Keratinocyte (primary cell): ENCODE data around the gene CBFA2T3. TPM values are rescaled to one million over a fixed set of nuclear protein-coding genes. Genes with fewer than 3 reads are reported as not detected.
"Not testable (repeated sequence)": the region's sequence is repeated elsewhere in the genome, so short reads cannot be mapped to it uniquely, and the experiment has no call there.

Experiments
- DNase-seq: peaks from one replicate; pipeline ENCODE4 v3.0.0-alpha.2; 2011; ENCODE audit warnings: low read depth, missing footprints, low spot score
- FAIRE-seq: peaks from 2 replicates; lab custom pipeline; 2011; peaks lifted over from hg19 to GRCh38; lab: Jason Lieb, UNC
- H2AFZ ChIP-seq: 2 replicates; pipeline ENCODE4 v1.6.0; 2012; ENCODE audit warnings: low read length, control low read depth, inconsistent platforms; ENCODE audit not compliant: control insufficient read depth
- H3K27ac ChIP-seq: 2 replicates; pipeline ENCODE4 v1.5.1; 2011; ENCODE audit warnings: low read length; ENCODE audit not compliant: control insufficient read depth, insufficient read depth
- H3K27me3 ChIP-seq: 3 replicates; pipeline ENCODE4 v1.6.0; 2011; ENCODE audit warnings: low read length; ENCODE audit not compliant: control insufficient read depth, insufficient read depth; ENCODE audit errors: extremely low read depth
- H3K36me3 ChIP-seq, 2 experiments: 2 replicates in 1 of 2; 3 replicates in 1 of 2; pipeline ENCODE4 v1.5.1; 2011; ENCODE audit warnings: low read length in 2 of 2, mild to moderate bottlenecking in 1 of 2; ENCODE audit not compliant: control insufficient read depth in 2 of 2, insufficient read depth in 2 of 2; ENCODE audit errors: extremely low read depth in 1 of 2
- H3K4me1 ChIP-seq: 3 replicates; pipeline ENCODE4 v1.5.1; 2011; ENCODE audit warnings: low read length; ENCODE audit not compliant: control insufficient read depth, insufficient read depth; ENCODE audit errors: extremely low read depth
- H3K4me2 ChIP-seq: 3 replicates; pipeline ENCODE4 v1.6.0; 2011; ENCODE audit warnings: low read depth, low read length; ENCODE audit not compliant: control insufficient read depth, insufficient read depth; ENCODE audit errors: extremely low read depth
- H3K4me3 ChIP-seq, 3 experiments: fragments of 200-600 bp in 1 of 3; sonication (generic) in 1 of 3; 2 replicates in 2 of 3; 3 replicates in 1 of 3; pipeline ENCODE4 v1.5.1; 2011 to 2016; ENCODE audit warnings: low read length in 3 of 3, mild to moderate bottlenecking in 3 of 3, control low read depth in 2 of 3, inconsistent platforms in 1 of 3, low read depth in 1 of 3, mixed read lengths in 1 of 3, mixed run types in 1 of 3, moderate library complexity in 1 of 3; ENCODE audit not compliant: control insufficient read depth in 2 of 3, insufficient read depth in 2 of 3; ENCODE audit errors: extremely low read depth in 1 of 3
- H3K79me2 ChIP-seq: 2 replicates; pipeline ENCODE4 v1.6.0; 2012; ENCODE audit warnings: low read length; ENCODE audit not compliant: control insufficient read depth, insufficient read depth
- H3K9ac ChIP-seq: 3 replicates; pipeline ENCODE4 v1.6.0; 2011; ENCODE audit warnings: low read length; ENCODE audit not compliant: control insufficient read depth, insufficient read depth; ENCODE audit errors: extremely low read depth
- H3K9me1 ChIP-seq: 3 replicates; pipeline ENCODE4 v1.6.0; 2011; ENCODE audit warnings: low read length; ENCODE audit not compliant: control insufficient read depth, insufficient read depth; ENCODE audit errors: extremely low read depth
- H3K9me3 ChIP-seq: 2 replicates; pipeline ENCODE4 v1.5.1; 2012; ENCODE audit warnings: low read depth, low read length; ENCODE audit not compliant: control insufficient read depth
- H4K20me1 ChIP-seq: 3 replicates; pipeline ENCODE4 v1.6.0; 2011; ENCODE audit warnings: low read length; ENCODE audit not compliant: control insufficient read depth, insufficient read depth; ENCODE audit errors: extremely low read depth
- EZH2 ChIP-seq: IDR thresholded peaks from one replicate; pipeline ENCODE4 v1.6.1; 2012; ENCODE audit warnings: inconsistent platforms, mild to moderate bottlenecking, low read length, moderate library complexity
- dilution Hi-C: fragments of 300-500 bp; cut with MboI; formaldehyde crosslinking; loops from one replicate; pipeline ENCODE4 v1.7.0; 2020; ENCODE audit warnings: low sequenced_read_pairs; ENCODE audit not compliant: extremely low pct_ligation_motif_present
- polyA plus RNA-seq, 5 experiments: library from polyadenylated mRNA; depleted of rRNA in 3 of 5; stranded (reverse) in 3 of 5; stranded (forward) in 1 of 5; unstranded in 1 of 5; fragments of >200 nt; gene quantifications; 1 replicate in 1 of 5; 2 replicates in 3 of 5; 3 replicates in 1 of 5; pipeline versions ENCODE4 v1.2.1 to v1.2.3, GENCODE V29; 2011 to 2012; ENCODE audit warnings: missing spikeins in 2 of 5, low read depth in 1 of 5, low replicate concordance in 1 of 5
- TF ChIP-seq, protein P1 (sequence below), 3 experiments: IDR thresholded peaks in 1 of 3; conservative IDR thresholded peaks in 1 of 3; optimal IDR thresholded peaks in 1 of 3; 2 replicates in 2 of 3; 3 replicates in 1 of 3; pipeline versions ENCODE3 to v1.5.1; 2011; ENCODE audit warnings: low read length in 3 of 3, mild to moderate bottlenecking in 3 of 3, moderate library complexity in 2 of 3, control low read depth in 1 of 3, inconsistent platforms in 1 of 3; ENCODE audit not compliant: insufficient read depth in 2 of 3; ENCODE audit errors: extremely low read depth in 1 of 3

Gene CBFA2T3
- polyA plus RNA-seq, 1 donor (not counting 4 experiments of a cell fraction or from before 2014, with no cell fraction given), result 0.08 TPM

DNA sequence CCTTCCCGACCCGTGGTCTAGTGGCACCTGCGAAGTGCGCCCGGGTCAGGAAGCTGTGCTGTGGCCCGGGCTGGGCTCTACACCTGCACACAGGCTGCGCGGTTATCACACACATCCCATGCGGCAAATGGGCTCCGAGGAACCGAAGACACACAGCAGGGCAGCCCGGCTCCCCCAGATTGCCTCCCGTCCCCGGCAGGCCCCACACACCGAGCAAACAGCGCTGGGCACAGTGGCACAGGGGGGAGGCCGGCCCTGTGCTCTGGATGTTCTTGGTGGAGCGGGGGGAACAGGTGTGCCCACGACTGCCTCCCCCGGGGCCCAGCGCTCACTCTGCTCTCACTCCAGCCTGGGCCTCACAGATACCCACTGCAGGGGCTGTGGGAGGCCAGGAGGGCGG, 81.7 kb downstream of the CBFA2T3 start:
- peaks cover 34% of the 10 kb centered on the region for H3K27me3 ChIP-seq
- H3K79me2 ChIP-seq, result no peaks in the 10 kb centered on the region
- FAIRE-seq (no peak), DNase-seq (no peak)
- H4K20me1 ChIP-seq, result no peaks in the 10 kb centered on the region
- H3K4me3 ChIP-seq, result no peak overlapping the region
- no peaks in the 10 kb centered on the region for H3K9me1 ChIP-seq
- TF ChIP-seq EZH2, result no peak
- TF ChIP-seq, protein P1, sequence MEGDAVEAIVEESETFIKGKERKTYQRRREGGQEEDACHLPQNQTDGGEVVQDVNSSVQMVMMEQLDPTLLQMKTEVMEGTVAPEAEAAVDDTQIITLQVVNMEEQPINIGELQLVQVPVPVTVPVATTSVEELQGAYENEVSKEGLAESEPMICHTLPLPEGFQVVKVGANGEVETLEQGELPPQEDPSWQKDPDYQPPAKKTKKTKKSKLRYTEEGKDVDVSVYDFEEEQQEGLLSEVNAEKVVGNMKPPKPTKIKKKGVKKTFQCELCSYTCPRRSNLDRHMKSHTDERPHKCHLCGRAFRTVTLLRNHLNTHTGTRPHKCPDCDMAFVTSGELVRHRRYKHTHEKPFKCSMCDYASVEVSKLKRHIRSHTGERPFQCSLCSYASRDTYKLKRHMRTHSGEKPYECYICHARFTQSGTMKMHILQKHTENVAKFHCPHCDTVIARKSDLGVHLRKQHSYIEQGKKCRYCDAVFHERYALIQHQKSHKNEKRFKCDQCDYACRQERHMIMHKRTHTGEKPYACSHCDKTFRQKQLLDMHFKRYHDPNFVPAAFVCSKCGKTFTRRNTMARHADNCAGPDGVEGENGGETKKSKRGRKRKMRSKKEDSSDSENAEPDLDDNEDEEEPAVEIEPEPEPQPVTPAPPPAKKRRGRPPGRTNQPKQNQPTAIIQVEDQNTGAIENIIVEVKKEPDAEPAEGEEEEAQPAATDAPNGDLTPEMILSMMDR (optimal IDR thresholded peaks at IDR 0.05 in 1 of 3, IDR thresholded peaks at IDR 0.05 in 1 of 3, conservative IDR thresholded peaks at IDR 0.05 in 1 of 3; ENCODE audit: extremely low read depth in 1 of 3, insufficient read depth in 2 of 3, low read length in 3 of 3), result no peak
- no peaks in the 10 kb centered on the region for H3K4me1 ChIP-seq
- no peak overlapping the region for H3K4me2 ChIP-seq
- H2AFZ ChIP-seq, result no peak overlapping the region
- no peak overlapping the region for H3K9ac ChIP-seq
- H3K9me3 ChIP-seq, result no peaks in the 10 kb centered on the region
- H3K36me3 ChIP-seq, result no peaks in the 10 kb centered on the region
- dilution Hi-C loops, result no loop called here
- no peak overlapping the region for H3K27ac ChIP-seq

DNA sequence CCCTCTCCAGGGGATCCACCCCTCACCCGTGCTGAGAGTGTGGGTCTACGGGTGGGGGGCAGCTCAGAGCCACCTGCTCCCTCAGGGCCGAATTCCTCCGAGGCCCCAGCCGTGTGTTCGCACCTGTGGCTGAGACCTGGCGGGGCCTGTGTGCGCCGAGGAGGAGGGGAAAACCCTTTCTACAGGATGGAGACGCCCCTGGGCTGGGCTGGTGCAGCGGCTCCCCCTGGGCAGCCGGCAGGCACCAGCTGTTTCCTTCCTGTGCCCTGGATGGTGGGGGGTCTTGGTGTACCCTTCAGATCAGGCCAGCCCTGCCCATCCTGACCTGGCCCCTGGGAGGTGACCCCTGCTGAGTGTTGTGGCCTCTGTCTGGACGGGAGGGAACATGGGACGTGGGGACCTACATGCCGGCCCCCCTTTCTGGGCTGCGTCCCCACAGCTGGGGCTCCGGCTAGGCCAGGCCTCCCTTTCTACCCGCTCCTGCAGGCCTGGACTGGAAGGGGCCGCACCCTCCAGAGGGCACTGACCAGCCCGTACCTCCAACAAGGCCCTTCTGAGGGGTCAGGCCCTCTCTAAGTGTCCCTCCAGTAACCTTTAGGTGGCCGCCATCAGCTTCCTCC, 82.2 kb downstream of the CBFA2T3 start:
- Histone ChIP-seq H3K4me3 (no peak overlapping the region), H3K9me3 (no peaks in the 10 kb centered on the region), H3K36me3 (no peaks in the 10 kb centered on the region), H3K4me1 (no peaks in the 10 kb centered on the region), H3K4me2 (no peak overlapping the region), H3K9me1 (no peaks in the 10 kb centered on the region), H3K79me2 (no peaks in the 10 kb centered on the region), H3K27ac (no peak overlapping the region), H4K20me1 (no peaks in the 10 kb centered on the region), H3K27me3 (peaks cover 30% of the 10 kb centered on the region), H2AFZ (no peak overlapping the region), H3K9ac (no peak overlapping the region)
- DNase-seq (no peak), FAIRE-seq (no peak)
- TF ChIP-seq EZH2, result no peak
- TF ChIP-seq, protein P1 (optimal IDR thresholded peaks at IDR 0.05 in 1 of 3, IDR thresholded peaks at IDR 0.05 in 1 of 3, conservative IDR thresholded peaks at IDR 0.05 in 1 of 3; ENCODE audit: extremely low read depth in 1 of 3, insufficient read depth in 2 of 3, low read length in 3 of 3), result no peak
- dilution Hi-C loops, result no loop called here

DNA sequence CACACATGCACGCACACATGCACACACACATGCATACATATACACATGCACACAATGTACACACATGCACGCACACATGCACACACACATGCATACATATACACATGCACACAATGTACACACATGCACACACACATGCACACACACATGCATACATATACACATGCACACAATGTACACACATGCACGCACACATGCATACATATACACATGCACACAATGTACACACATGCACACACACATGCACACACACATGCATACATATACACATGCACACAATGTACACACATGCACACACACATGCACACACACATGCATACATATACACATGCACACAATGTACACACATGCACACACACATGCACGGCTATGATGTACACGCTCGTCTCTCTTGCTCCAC, 82.7 kb downstream of the CBFA2T3 start:
- H3K79me2 ChIP-seq, H3K27ac ChIP-seq, H3K4me3 ChIP-seq, H3K4me1 ChIP-seq, FAIRE-seq, H3K9me3 ChIP-seq, H3K36me3 ChIP-seq, H3K9me1 ChIP-seq, DNase-seq, dilution Hi-C loops, H4K20me1 ChIP-seq, H3K4me2 ChIP-seq, H3K9ac ChIP-seq, H2AFZ ChIP-seq: not testable (repeated sequence)
- H3K27me3 ChIP-seq, result peaks cover 25% of the 10 kb centered on the region
